GM12874 (cell line): ENCODE data around the gene PRKCA.

Source experiments
- CTCF ChIP-seq: IDR thresholded peaks from 2 replicates; pipeline ENCODE4 v1.5.1; 2011; ENCODE audit warnings: low read depth, mild to moderate bottlenecking, control low read depth, low read length, moderate library complexity; ENCODE audit not compliant: insufficient read depth

PRKCA gene

GRCh38 chr17:66635386-66636045 is 333.1 kb downstream of the PRKCA start:
- no peak for TF ChIP-seq CTCF

GRCh38 chr17:66636111-66636510 is 333.7 kb downstream of the PRKCA start:
- no peak for TF ChIP-seq CTCF

GRCh38 chr17:66637491-66637890 is 335.1 kb downstream of the PRKCA start:
- TF ChIP-seq CTCF: no peak

- TF ChIP-seq CTCF: no peak
These were observed 336.5 kb downstream of the PRKCA start for GRCh38 chr17:66638707-66639479.

- no peak for TF ChIP-seq CTCF
These were observed 341.6 kb downstream of the PRKCA start for GRCh38 chr17:66643815-66644710.

- no peak for TF ChIP-seq CTCF
These were observed 342.8 kb downstream of the PRKCA start for GRCh38 chr17:66645259-66645658.

- TF ChIP-seq CTCF: no peak
These were observed 345.1 kb downstream of the PRKCA start for GRCh38 chr17:66647391-66647983.
